GM12864 (cell line): ENCODE results near the gene ADCYAP1R1.

ENCODE experiments used
- DNase-seq: peaks from one replicate; pipeline ENCODE4 v3.0.0-alpha.2; 2011; ENCODE audit warnings: low read depth
- H3K4me3 ChIP-seq: 2 replicates; pipeline ENCODE4 v1.5.1; 2011; ENCODE audit warnings: mild to moderate bottlenecking, low read depth, low read length, control low read depth
- CTCF ChIP-seq: IDR thresholded peaks from 2 replicates; pipeline ENCODE4 v1.5.1; 2011; ENCODE audit warnings: low read depth, mild to moderate bottlenecking, moderate library complexity, low read length, control low read depth, inconsistent platforms; ENCODE audit errors: missing control alignments

The ADCYAP1R1 gene

GRCh38 chr7:31111109-31111451 lies 59.0 kb downstream of the ADCYAP1R1 start:
- H3K4me3 ChIP-seq, result no peak overlapping the region
- DNase-seq, result no peak
- no peak for TF ChIP-seq CTCF

GRCh38 chr7:31113660-31114059 lies 61.6 kb downstream of the ADCYAP1R1 start:
- no peak overlapping the region for H3K4me3 ChIP-seq
- no peak for TF ChIP-seq CTCF
- no peak for DNase-seq

DNA sequence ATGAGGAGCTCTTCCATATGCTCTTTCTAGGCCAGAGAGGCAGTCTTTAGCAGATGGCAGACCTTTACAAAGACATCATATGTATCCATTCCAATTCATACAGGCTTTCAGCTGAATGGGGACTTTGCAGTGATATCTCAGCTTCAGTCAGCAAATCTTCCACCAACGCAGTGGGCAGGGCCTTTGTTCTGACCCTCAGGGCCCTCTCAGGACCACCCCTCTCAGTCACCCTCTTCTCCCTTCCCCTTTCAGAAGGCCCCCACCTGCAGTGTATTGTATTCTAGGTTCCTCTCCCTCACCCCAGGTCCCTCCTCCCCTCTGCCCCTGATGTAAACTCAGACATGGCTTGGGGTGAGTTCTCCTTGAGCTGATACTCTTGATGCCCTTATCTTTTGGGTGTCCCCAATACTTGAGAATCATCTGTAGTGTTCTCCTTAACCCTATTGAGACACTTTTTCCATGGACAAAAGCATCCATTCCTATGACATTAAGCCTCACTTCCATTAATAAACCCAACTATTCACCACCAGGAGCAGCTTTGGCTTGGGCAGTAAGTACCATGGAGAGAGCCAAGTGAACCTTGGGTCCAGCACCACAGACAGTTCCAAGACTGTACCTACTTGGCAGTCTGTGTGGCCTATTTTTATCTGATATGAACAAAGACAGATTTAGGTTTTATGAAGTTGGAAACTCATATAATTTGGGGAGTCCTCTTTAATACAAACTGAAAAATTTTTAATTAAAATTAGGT lies 62.7 kb downstream of the ADCYAP1R1 start:
- no peak for TF ChIP-seq CTCF
- no peak overlapping the region for H3K4me3 ChIP-seq
- DNase-seq, result no peak

DNA sequence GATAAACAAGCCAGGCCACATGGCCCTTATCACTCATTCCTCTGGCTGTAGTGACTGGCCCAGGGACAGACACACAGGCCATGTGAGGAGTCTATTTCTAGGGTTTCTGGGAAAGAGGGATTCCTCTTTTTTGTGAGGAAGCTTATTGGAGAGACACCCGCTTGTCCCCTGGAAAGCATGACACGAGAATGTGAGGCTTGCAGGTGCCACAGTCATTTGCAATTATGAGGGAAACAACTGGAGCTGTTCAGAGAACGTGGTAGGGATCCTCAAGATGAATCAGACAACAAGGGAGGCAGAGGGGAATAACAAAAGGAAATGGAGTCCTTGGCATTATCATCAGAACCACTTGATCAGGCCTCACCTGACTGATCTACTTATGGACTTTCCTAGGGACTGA lies 64.5 kb downstream of the ADCYAP1R1 start:
- DNase-seq, result no peak
- TF ChIP-seq CTCF, result no peak
- H3K4me3 ChIP-seq, result no peak overlapping the region

DNA sequence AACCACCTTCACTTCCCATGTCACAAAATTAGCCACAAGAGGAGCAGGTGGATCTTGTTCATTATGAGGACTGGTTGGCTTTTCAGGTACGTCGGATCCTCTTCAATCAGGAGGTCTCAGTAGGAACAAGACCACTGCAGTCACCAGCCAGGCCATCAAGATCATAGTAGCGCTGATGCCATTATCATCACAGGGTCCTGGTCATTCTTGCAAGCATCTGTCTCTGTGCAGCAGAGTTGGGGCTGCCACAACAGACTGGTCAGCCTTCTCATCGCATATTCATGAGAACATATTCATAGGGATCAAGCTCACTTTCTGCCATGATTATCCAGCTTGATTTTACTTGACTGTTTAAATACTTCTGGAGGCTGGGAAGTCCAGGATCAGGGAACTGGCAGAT lies 67.1 kb downstream of the ADCYAP1R1 start:
- H3K4me3 ChIP-seq, result no peak overlapping the region
- no peak for DNase-seq
- TF ChIP-seq CTCF, result no peak

DNA sequence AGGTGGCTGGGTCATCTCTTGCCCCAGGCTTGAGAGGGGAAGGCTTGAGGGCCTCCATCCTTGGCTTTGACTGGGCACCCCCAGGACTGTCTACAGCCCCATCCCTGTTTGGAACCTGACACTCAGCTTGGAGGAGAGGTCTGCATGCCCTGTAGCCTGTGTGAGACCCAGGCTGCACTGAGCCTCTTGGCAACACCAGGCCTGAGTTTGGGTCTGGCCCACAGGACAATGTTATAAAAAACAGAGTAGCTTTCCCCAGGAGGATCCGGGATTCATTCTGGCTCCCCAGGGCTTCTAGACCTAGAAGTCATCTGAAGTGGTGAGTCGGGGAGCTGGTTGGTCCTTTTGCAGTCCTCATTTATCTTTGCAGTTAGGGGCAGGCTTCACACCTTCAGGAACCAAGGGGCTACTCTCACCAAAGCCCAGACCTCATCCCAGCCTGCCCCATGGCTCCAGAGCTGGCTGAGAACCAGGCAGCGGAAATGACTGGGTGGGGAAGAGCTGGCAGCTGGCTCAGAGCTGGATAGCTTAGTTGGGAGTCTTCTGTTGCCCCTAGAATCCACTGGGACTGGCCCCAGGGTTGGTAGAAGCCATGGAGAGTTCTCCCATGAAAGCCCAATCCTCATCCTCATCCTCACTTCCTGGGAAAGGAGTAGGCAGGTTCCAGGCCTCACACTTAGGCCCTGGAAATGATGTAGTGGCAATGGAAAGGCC lies 68.8 kb downstream of the ADCYAP1R1 start:
- no peak for TF ChIP-seq CTCF
- no peak overlapping the region for H3K4me3 ChIP-seq
- no peak for DNase-seq

GRCh38 chr7:31121601-31122000 lies 69.5 kb downstream of the ADCYAP1R1 start:
- TF ChIP-seq CTCF, result no peak
- DNase-seq, result no peak
- no peak overlapping the region for H3K4me3 ChIP-seq
